Ovary (tissue), 3 donors: ENCODE data around the gene FAM180B.

ENCODE experiments used
- EP300 ChIP-seq: sonication (generic); formaldehyde crosslinking; IDR thresholded peaks from one replicate; pipeline ENCODE4 v1.6.1; 2017; ENCODE audit warnings: antibody characterized with exemption
- TF ChIP-seq, protein P1 (sequence below), 3 donors: fragments of 450-650 bp in 2 of 3; fragments of 200-600 bp in 1 of 3; IDR thresholded peaks; one replicate each; pipeline versions ENCODE4 v1.5.1 to v1.8.0; 2016 to 2022; ENCODE audit warnings: antibody characterized with exemption in 3 of 3, mild to moderate bottlenecking in 1 of 3
- donor health status: DM: no; HTN: no; CAD: no.

- TF ChIP-seq, protein P1, sequence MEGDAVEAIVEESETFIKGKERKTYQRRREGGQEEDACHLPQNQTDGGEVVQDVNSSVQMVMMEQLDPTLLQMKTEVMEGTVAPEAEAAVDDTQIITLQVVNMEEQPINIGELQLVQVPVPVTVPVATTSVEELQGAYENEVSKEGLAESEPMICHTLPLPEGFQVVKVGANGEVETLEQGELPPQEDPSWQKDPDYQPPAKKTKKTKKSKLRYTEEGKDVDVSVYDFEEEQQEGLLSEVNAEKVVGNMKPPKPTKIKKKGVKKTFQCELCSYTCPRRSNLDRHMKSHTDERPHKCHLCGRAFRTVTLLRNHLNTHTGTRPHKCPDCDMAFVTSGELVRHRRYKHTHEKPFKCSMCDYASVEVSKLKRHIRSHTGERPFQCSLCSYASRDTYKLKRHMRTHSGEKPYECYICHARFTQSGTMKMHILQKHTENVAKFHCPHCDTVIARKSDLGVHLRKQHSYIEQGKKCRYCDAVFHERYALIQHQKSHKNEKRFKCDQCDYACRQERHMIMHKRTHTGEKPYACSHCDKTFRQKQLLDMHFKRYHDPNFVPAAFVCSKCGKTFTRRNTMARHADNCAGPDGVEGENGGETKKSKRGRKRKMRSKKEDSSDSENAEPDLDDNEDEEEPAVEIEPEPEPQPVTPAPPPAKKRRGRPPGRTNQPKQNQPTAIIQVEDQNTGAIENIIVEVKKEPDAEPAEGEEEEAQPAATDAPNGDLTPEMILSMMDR (IDR thresholded peaks at IDR 0.05): no peak
- no peak for TF ChIP-seq EP300
These were observed 9.5 kb downstream of the FAM180B start for GRCh38 chr11:47595967-47596366.
